HepG2 (cell line): Measurements from ENCODE around the gene ATG2A. TPM values are rescaled to one million over a fixed set of nuclear protein-coding genes. Genes with fewer than 3 reads are reported as not detected.

ENCODE experiments used
- ADNP ChIP-seq: sonication (generic); formaldehyde crosslinking; IDR thresholded peaks from 2 replicates; pipeline ENCODE4 v1.4.0; 2020; ENCODE audit warnings: missing genetic modification reagents
- ATM ChIP-seq: fragments of 450-650 bp; IDR thresholded peaks from 2 replicates; pipeline ENCODE4 v1.7.1; 2017; ENCODE audit warnings: mild to moderate bottlenecking, borderline replicate concordance
- DNMT1 ChIP-seq: sonication (generic); formaldehyde crosslinking; IDR thresholded peaks from 2 replicates; pipeline ENCODE4 v1.5.1; 2020; ENCODE audit warnings: mild to moderate bottlenecking, missing genetic modification reagents
- EEA1 ChIP-seq: sonication (generic); formaldehyde crosslinking; IDR thresholded peaks from 2 replicates; pipeline ENCODE4 v1.5.1; 2020; ENCODE audit warnings: mild to moderate bottlenecking, missing genetic modification reagents, borderline replicate concordance
- GABPB1 ChIP-seq: IDR thresholded peaks from 2 replicates; pipeline ENCODE4 v1.6.1; 2016; ENCODE audit warnings: mild to moderate bottlenecking, missing genetic modification reagents, moderate library complexity, missing compliant biosample characterization
- HNF4A ChIP-seq: sonication (generic); formaldehyde crosslinking; IDR thresholded peaks from 2 replicates; pipeline ENCODE4 v1.4.0; 2020; ENCODE audit warnings: missing genetic modification reagents
- KMT2A ChIP-seq: sonication (generic); formaldehyde crosslinking; IDR thresholded peaks from 2 replicates; pipeline ENCODE4 v1.4.0; 2020; ENCODE audit warnings: missing genetic modification reagents
- MAF1 ChIP-seq: sonication (generic); formaldehyde crosslinking; IDR thresholded peaks from 2 replicates; pipeline ENCODE4 v1.5.0; 2020; ENCODE audit warnings: missing genetic modification reagents, borderline replicate concordance
- MXI1 ChIP-seq: IDR thresholded peaks from 3 replicates; pipeline ENCODE4 v1.6.1; 2012; ENCODE audit warnings: low read depth, low read length, inconsistent platforms, borderline replicate concordance
- NFIC ChIP-seq: IDR thresholded peaks from 2 replicates; pipeline ENCODE4 v1.6.1; 2012; ENCODE audit warnings: mild to moderate bottlenecking, low read length, inconsistent platforms
- NR2C2 ChIP-seq: sonication (generic); formaldehyde crosslinking; IDR thresholded peaks from 2 replicates; pipeline ENCODE4 v1.4.0; 2020; ENCODE audit warnings: missing genetic modification reagents, mild to moderate bottlenecking, moderate library complexity, borderline replicate concordance
- NR2F1 ChIP-seq, 2 experiments: fragments of 450-650 bp in 1 of 2; formaldehyde crosslinking in 1 of 2; IDR thresholded peaks; 2 replicates each; pipeline versions ENCODE4 v1.5.0 to v1.6.1; 2016 to 2020; ENCODE audit warnings: mild to moderate bottlenecking in 1 of 2, missing compliant biosample characterization in 1 of 2, missing genetic modification reagents in 1 of 2, moderate library complexity in 1 of 2
- PITX1 ChIP-seq: sonication (generic); formaldehyde crosslinking; IDR thresholded peaks from 2 replicates; pipeline ENCODE4 v1.5.1; 2020; ENCODE audit warnings: mild to moderate bottlenecking, missing genetic modification reagents
- POLR2AphosphoS2 ChIP-seq: IDR thresholded peaks from 2 replicates; pipeline ENCODE4 v1.6.1; 2011; ENCODE audit warnings: low read depth, low read length, improper control_type of control experiment
- SAP130 ChIP-seq: IDR thresholded peaks from 2 replicates; pipeline ENCODE4 v1.6.1; 2016; ENCODE audit warnings: low read depth
- SYNCRIP ChIP-seq: fragments of 200-400 bp; formaldehyde crosslinking; IDR thresholded peaks from 2 replicates; pipeline ENCODE4 v1.6.1; 2018; ENCODE audit warnings: mild to moderate bottlenecking, low read depth, low read length; ENCODE audit not compliant: insufficient read depth
- TAF15 ChIP-seq: fragments of 200-400 bp; formaldehyde crosslinking; IDR thresholded peaks from one replicate; pipeline ENCODE4 v1.6.1; 2018; ENCODE audit warnings: mild to moderate bottlenecking, low read depth, low read length; ENCODE audit not compliant: poor library complexity, severe bottlenecking
- THAP11 ChIP-seq: IDR thresholded peaks from 2 replicates; pipeline ENCODE4 v1.6.1; 2016; ENCODE audit warnings: missing biosample characterization, missing genetic modification reagents
- ZNF3 ChIP-seq: IDR thresholded peaks from 2 replicates; pipeline ENCODE4 v1.7.0; 2017; ENCODE audit warnings: inconsistent platforms
- ZNF570 ChIP-seq: sonication (generic); formaldehyde crosslinking; IDR thresholded peaks from 2 replicates; pipeline ENCODE4 v1.4.0; 2020; ENCODE audit warnings: mild to moderate bottlenecking, missing genetic modification reagents, borderline replicate concordance
- ZNF772 ChIP-seq: sonication (generic); formaldehyde crosslinking; IDR thresholded peaks from 2 replicates; pipeline ENCODE4 v1.5.0; 2020; ENCODE audit warnings: mild to moderate bottlenecking, missing genetic modification reagents
- ZNF788 ChIP-seq: sonication (generic); formaldehyde crosslinking; IDR thresholded peaks from 2 replicates; pipeline ENCODE4 v1.5.0; 2020; ENCODE audit warnings: mild to moderate bottlenecking, missing genetic modification reagents, borderline replicate concordance
- polyA plus RNA-seq, 8 experiments: library from polyadenylated mRNA; depleted of rRNA in 3 of 8; stranded (reverse) in 7 of 8; unstranded in 1 of 8; fragments of >200 nt; fragmentation: Illumina TruSeq in 4 of 8; extraction: Trizol in 4 of 8; gene quantifications; 2 replicates each; pipeline versions ENCODE4 v1.2.1 to v1.2.3, GENCODE V29; 2011 to 2016; ENCODE audit warnings: low read depth in 4 of 8, missing spikeins in 1 of 8, mixed read lengths in 1 of 8; ENCODE audit not compliant: insufficient read depth in 1 of 8
- total RNA-seq, 5 experiments: library from RNA; depleted of rRNA; stranded (reverse); fragments of >200 nt; fragmentation: Illumina TruSeq; extraction: Trizol; gene quantifications; 2 replicates each; pipeline ENCODE4 v1.2.3, GENCODE V29; 2016; ENCODE audit warnings: low read depth in 1 of 5
- TF ChIP-seq, protein P1 (sequence below): sonication (generic); formaldehyde crosslinking; IDR thresholded peaks from 2 replicates; pipeline ENCODE4 v1.5.1; 2020; ENCODE audit warnings: mild to moderate bottlenecking, missing genetic modification reagents, moderate library complexity
- TF ChIP-seq, protein P2 (sequence below): sonication (generic); formaldehyde crosslinking; IDR thresholded peaks from 2 replicates; pipeline ENCODE4 v1.5.1; 2020; ENCODE audit warnings: mild to moderate bottlenecking, missing genetic modification reagents, borderline replicate concordance
- TF ChIP-seq, protein P3 (sequence below): IDR thresholded peaks from 2 replicates; pipeline ENCODE4 v1.6.1; 2018; ENCODE audit warnings: missing genetic modification reagents

The ATG2A gene
- total and polyA plus RNA-seq, 2 of the 13 experiments (the other 11 are each of a cell fraction or from before 2014, with no cell fraction given), result 6.7 to 8.0 TPM

DNA sequence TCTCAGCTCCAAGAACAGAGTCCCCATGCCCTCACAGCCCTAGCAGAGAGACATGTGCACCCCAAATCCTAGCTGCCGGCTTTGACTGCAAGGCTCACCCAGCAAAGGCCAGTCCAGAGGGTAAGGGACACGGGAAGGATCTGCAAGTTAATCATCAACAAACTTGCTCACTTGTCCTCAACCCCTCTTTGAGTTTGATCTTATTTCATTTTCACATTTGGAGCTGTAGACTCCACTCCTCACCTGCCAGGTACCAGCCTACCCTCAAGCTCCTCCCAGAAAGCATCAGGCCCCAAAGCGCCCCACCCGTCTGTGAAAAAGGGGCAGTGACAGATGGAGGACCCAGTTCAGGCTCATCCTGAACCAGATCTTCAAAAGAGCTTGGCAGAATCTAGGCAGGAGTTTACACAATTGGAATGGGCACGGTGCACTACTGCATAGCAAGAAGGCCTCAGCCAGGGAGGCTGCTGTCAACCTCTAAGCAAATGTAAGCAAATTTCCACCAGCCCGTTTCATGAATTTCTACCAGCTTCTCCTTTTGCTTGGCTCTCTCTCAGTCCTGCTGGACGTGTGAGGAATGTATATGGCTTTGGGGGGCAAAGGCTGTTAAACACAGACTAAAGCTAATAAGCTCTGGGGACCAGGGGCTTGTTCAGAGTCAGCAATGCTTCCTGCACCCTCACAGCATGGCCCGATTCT lies 44.1 kb downstream of the ATG2A start (continued):
- TF ChIP-seq, protein P1, sequence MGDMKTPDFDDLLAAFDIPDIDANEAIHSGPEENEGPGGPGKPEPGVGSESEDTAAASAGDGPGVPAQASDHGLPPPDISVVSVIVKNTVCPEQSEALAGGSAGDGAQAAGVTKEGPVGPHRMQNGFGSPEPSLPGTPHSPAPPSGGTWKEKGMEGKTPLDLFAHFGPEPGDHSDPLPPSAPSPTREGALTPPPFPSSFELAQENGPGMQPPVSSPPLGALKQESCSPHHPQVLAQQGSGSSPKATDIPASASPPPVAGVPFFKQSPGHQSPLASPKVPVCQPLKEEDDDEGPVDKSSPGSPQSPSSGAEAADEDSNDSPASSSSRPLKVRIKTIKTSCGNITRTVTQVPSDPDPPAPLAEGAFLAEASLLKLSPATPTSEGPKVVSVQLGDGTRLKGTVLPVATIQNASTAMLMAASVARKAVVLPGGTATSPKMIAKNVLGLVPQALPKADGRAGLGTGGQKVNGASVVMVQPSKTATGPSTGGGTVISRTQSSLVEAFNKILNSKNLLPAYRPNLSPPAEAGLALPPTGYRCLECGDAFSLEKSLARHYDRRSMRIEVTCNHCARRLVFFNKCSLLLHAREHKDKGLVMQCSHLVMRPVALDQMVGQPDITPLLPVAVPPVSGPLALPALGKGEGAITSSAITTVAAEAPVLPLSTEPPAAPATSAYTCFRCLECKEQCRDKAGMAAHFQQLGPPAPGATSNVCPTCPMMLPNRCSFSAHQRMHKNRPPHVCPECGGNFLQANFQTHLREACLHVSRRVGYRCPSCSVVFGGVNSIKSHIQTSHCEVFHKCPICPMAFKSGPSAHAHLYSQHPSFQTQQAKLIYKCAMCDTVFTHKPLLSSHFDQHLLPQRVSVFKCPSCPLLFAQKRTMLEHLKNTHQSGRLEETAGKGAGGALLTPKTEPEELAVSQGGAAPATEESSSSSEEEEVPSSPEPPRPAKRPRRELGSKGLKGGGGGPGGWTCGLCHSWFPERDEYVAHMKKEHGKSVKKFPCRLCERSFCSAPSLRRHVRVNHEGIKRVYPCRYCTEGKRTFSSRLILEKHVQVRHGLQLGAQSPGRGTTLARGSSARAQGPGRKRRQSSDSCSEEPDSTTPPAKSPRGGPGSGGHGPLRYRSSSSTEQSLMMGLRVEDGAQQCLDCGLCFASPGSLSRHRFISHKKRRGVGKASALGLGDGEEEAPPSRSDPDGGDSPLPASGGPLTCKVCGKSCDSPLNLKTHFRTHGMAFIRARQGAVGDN (CRISPR knock-in tag), result peak; percentile 23
- TF ChIP-seq MXI1, result peak; percentile 29; the same call in 1 of the 3 replicates
- no peak for TF ChIP-seq SYNCRIP
- TF ChIP-seq ZNF788 (CRISPR knock-in tag), result no peak
- TF ChIP-seq PITX1 (CRISPR knock-in tag), result peak; percentile 22; the same call in 1 of the 2 replicates
- TF ChIP-seq TAF15, result no peak
- TF ChIP-seq ZNF570 (CRISPR knock-in tag), result no peak
- no peak for TF ChIP-seq ATM
- TF ChIP-seq GABPB1, result no peak
- TF ChIP-seq, protein P2, sequence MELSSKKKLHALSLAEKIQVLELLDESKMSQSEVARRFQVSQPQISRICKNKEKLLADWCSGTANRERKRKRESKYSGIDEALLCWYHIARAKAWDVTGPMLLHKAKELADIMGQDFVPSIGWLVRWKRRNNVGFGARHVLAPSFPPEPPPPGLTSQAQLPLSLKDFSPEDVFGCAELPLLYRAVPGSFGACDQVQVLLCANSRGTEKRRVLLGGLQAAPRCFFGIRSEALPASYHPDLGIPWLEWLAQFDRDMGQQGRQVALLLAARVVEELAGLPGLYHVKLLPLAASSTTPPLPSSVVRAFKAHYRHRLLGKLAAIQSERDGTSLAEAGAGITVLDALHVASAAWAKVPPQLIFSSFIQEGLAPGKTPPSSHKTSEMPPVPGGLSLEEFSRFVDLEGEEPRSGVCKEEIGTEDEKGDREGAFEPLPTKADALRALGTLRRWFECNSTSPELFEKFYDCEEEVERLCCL, result no peak
- TF ChIP-seq, protein P3, sequence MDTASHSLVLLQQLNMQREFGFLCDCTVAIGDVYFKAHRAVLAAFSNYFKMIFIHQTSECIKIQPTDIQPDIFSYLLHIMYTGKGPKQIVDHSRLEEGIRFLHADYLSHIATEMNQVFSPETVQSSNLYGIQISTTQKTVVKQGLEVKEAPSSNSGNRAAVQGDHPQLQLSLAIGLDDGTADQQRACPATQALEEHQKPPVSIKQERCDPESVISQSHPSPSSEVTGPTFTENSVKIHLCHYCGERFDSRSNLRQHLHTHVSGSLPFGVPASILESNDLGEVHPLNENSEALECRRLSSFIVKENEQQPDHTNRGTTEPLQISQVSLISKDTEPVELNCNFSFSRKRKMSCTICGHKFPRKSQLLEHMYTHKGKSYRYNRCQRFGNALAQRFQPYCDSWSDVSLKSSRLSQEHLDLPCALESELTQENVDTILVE (CRISPR knock-in tag), result no peak
- TF ChIP-seq EEA1, result no peak
- TF ChIP-seq HNF4A (CRISPR knock-in tag), result peak; percentile 54
- no peak for TF ChIP-seq THAP11 (CRISPR knock-in tag)
- TF ChIP-seq NR2F1 (CRISPR knock-in tag; IDR thresholded peaks at IDR 0.05), result no peak
- TF ChIP-seq SAP130 (CRISPR knock-in tag), result peak; percentile 32; the same call in 1 of the 2 replicates
- no peak for TF ChIP-seq MAF1 (CRISPR knock-in tag)
- TF ChIP-seq ADNP (CRISPR knock-in tag), result no peak
- no peak for TF ChIP-seq DNMT1 (CRISPR knock-in tag)
- TF ChIP-seq ZNF3, result 0 out of 2 replicates have a peak, but pooled peaks have one; percentile 26
- TF ChIP-seq NFIC, result no peak
- 0 out of 2 replicates have a peak, but pooled peaks have one; percentile 20 for TF ChIP-seq KMT2A (CRISPR knock-in tag)
- no peak for TF ChIP-seq ZNF772 (CRISPR knock-in tag)
- TF ChIP-seq POLR2AphosphoS2, result no peak
- TF ChIP-seq NR2C2, result no peak
